SK-N-SH treated with all-trans-retinoic acid at 6 μM for 48 hours (cell line): ENCODE measurements around the gene RRP15.

Experiments
- CSDC2 ChIP-seq: fragments of 250-450 bp; sonication (Bioruptor Pico); IDR thresholded peaks from 2 replicates; pipeline ENCODE4 v1.5.0; 2020; ENCODE audit warnings: mild to moderate bottlenecking, moderate library complexity
- TF ChIP-seq, protein P1 (sequence below): fragments of 250-450 bp; sonication (Bioruptor Pico); IDR thresholded peaks from 2 replicates; pipeline ENCODE4 v1.5.1; 2021; ENCODE audit warnings: mild to moderate bottlenecking, moderate library complexity

GRCh38 chr1:218336328-218336727 lies 51.2 kb downstream of the RRP15 start:
- TF ChIP-seq, protein P1, sequence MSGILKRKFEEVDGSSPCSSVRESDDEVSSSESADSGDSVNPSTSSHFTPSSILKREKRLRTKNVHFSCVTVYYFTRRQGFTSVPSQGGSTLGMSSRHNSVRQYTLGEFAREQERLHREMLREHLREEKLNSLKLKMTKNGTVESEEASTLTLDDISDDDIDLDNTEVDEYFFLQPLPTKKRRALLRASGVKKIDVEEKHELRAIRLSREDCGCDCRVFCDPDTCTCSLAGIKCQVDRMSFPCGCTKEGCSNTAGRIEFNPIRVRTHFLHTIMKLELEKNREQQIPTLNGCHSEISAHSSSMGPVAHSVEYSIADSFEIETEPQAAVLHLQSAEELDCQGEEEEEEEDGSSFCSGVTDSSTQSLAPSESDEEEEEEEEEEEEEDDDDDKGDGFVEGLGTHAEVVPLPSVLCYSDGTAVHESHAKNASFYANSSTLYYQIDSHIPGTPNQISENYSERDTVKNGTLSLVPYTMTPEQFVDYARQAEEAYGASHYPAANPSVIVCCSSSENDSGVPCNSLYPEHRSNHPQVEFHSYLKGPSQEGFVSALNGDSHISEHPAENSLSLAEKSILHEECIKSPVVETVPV (CRISPR knock-in tag) = no peak
- TF ChIP-seq CSDC2 (CRISPR knock-in tag) = no peak
